Heart right ventricle (tissue), 16 donors: ENCODE results near the gene PSMA8. TPM values are rescaled to one million over a fixed set of nuclear protein-coding genes. Genes with fewer than 3 reads are reported as not detected.
A peak's percentile ranks its signal among the peaks of the same experiment; 100 is the strongest.

Experiments used
- ATAC-seq, 8 donors: fragments of 200-7000 bp; cut with Tn5 transposase; one replicate each; pipeline ENCODE4 v1.9.1; 2020; ENCODE audit warnings: mild to moderate bottlenecking in 8 of 8, moderate library complexity in 8 of 8, moderate number of reproducible peaks in 1 of 8
- DNase-seq, 2 donors: peaks; one replicate each; pipeline ENCODE4 v3.0.0-alpha.2; 2020
- H3K27ac ChIP-seq, 10 donors: fragments of 200-600 bp; sonication (generic) in 2 of 10; one replicate each; pipeline versions ENCODE4 v1.5.0 to v1.8.0; 2020 to 2022; ENCODE audit warnings: mild to moderate bottlenecking in 3 of 10
- H3K27me3 ChIP-seq, 7 donors: fragments of 200-600 bp; one replicate each; pipeline ENCODE4 v1.8.0; 2021 to 2022; ENCODE audit warnings: mild to moderate bottlenecking in 2 of 7
- H3K36me3 ChIP-seq, 9 donors: fragments of 200-600 bp; sonication (generic) in 1 of 9; one replicate each; pipeline versions ENCODE4 v1.5.0 to v1.8.0; 2020 to 2022; ENCODE audit warnings: mild to moderate bottlenecking in 2 of 9
- H3K4me1 ChIP-seq, 9 donors: fragments of 200-600 bp; sonication (generic) in 1 of 9; one replicate each; pipeline versions ENCODE4 v1.5.0 to v1.8.0; 2020 to 2022; ENCODE audit warnings: mild to moderate bottlenecking in 4 of 9
- H3K4me3 ChIP-seq, 10 donors: fragments of 200-600 bp; sonication (generic) in 2 of 10; one replicate each; pipeline versions ENCODE4 v1.5.0 to v1.8.0; 2020 to 2022; ENCODE audit warnings: mild to moderate bottlenecking in 7 of 10, moderate library complexity in 2 of 10
- H3K9me3 ChIP-seq, 11 donors: fragments of 200-600 bp in 10 of 11; sonication (generic) in 2 of 11; one replicate each; pipeline versions ENCODE4 v1.5.0 to v1.8.0; 2013 to 2022; ENCODE audit warnings: mild to moderate bottlenecking in 2 of 11, control low read depth in 1 of 11, moderate library complexity in 1 of 11
- CTCF ChIP-seq, 9 donors: fragments of 200-600 bp; sonication (generic) in 2 of 9; IDR thresholded peaks; one replicate each; pipeline versions ENCODE4 v1.5.0 to v1.8.0; 2021 to 2022; ENCODE audit warnings: antibody characterized with exemption in 9 of 9, mild to moderate bottlenecking in 5 of 9, moderate library complexity in 1 of 9
- WGBS, 2 donors: extraction: QIAGEN DNeasy Blood & Tissue Kit; methylation state at CpG; one replicate each; pipeline ENCODE4 v1.1.7; 2013; ENCODE audit warnings: inconsistent platforms in 1 of 2; 5-methylcytosine and 5-hydroxymethylcytosine counted together
- intact Hi-C, 10 donors: fragments of 100-400 bp; cut with DNase I; formaldehyde crosslinking; loops; one replicate each; pipeline versions ENCODE4 v1.11.1 to v1.14.2; 2022
- polyA plus RNA-seq, 2 donors: library from polyadenylated mRNA; stranded (reverse); fragments of 200-250 nt; gene quantifications; one replicate each; pipeline ENCODE4 v1.2.3, GENCODE V29; 2013
- total RNA-seq, 10 donors: library from RNA; stranded (reverse); fragmentation: NEBNext Ultra II Directional in 3 of 10; extraction: Animal tissue kit (Norgen Biotek cat#: 25700) in 3 of 10; gene quantifications; one replicate each; pipeline versions ENCODE4 v1.2.1 to v1.2.4, GENCODE V29; 2021 to 2023
- donor health status: Arrhythmogenic right ventricular cardiomyopathy.
- donor health status: ischemic (EF 13 %, LVEDD 7.1; RV severe dilation, severe dysfunction).
- donor health status: healthy with polysubstance abuse.
- donor health status: DM: no; HTN: yes; CAD: no.
- donor health status: DM: no; HTN: no; CAD: no.
- donor health status: ischemic (EF 25% LVEDD 6.9; RV normal size, moderate dysfunction).
- donor health status: ischemic (EF 25% LVEDD 5.7; RV mildly dilated, moderate dysfunction).
- donor health status: healthy.
- donor health status: DM: yes; HTN: yes; CAD: no.
- donor health status: Ischemic cardiomyopathy.
- donor health status: ischemic (EF 35%, LVEDD 5.7; RV mildly dilated, moderate dysfunction).
- donor health status: nonischemic (EF 11% LVEDD 7.7; RV severe dilation, severe dysfunction).
- donor health status: DM: yes; HTN: yes; CAD: no.
- donor health status: PGD.
- donor health status: ischemic (EF 29% LVEDD 5.4; RV normal size, mild dysfunction).
- donor health status: nonischemic (EF 23%, LVEDD 6.1; RV moderate dilation, normal function).

Gene PSMA8
- total and polyA plus RNA-seq, 12 donors: 0.38 TPM; not detected in 11

- TF ChIP-seq CTCF (IDR thresholded peaks at IDR 0.05): no peak
- H3K4me1 ChIP-seq: peaks cover 0 to 40% (median 27%) of the 10 kb centered on the region in 9 donors
- H3K4me3 ChIP-seq: peak overlapping the region; percentile 72 to 93 (median 88)
- H3K36me3 ChIP-seq: peaks cover 0 to 31% (median 13%) of the 10 kb centered on the region in 9 donors
- intact Hi-C loops: loop anchor here in 5 of 10 donors (2.0 to 10.0 kb wide), 4 partner anchors 75 to 138 kb away; partner anchors contain the start of gene TAF4B (in 5 of the 5)
- peak overlapping the region; percentile 85 to 99 (median 98) for H3K27ac ChIP-seq
- H3K9me3 ChIP-seq: no peaks in the 10 kb centered on the region
- no peak for ATAC-seq
- no peak for DNase-seq
- H3K27me3 ChIP-seq: no peaks in the 10 kb centered on the region
- 1 to 2% methylated on average over 35 of the region's 35 CpGs for WGBS, 2 donors
These were observed 44.2 kb upstream of the PSMA8 start for GRCh38 chr18:26089293-26090129.

- TF ChIP-seq CTCF (IDR thresholded peaks at IDR 0.05): peak in 4 of 9 donors; percentile 7 to 23 (median 14)
- peaks cover 0 to 36% (median 27%) of the 10 kb centered on the region in 9 donors for H3K4me1 ChIP-seq
- H3K36me3 ChIP-seq: peaks cover 0 to 23% (median 10%) of the 10 kb centered on the region in 9 donors
- intact Hi-C loops: loop anchor here in 5 of 10 donors (5.0 to 10.0 kb wide), 3 partner anchors 74 to 137 kb away; partner anchors contain the start of gene TAF4B (in 4 of the 5)
- peak within 1 kb of the TSS; percentile 85 to 99 (median 98) for H3K27ac ChIP-seq
- ATAC-seq (peak; percentile 96 to 99 (median 98)), DNase-seq (peak; percentile 95)
- peak within 1 kb of the TSS; percentile 72 to 93 (median 88) for H3K4me3 ChIP-seq
- H3K27me3 ChIP-seq: no peaks in the 10 kb centered on the region
- H3K9me3 ChIP-seq: no peaks in the 10 kb centered on the region
- 0% methylated on average over 84 to 88 of the region's 89 CpGs for WGBS, 2 donors
These were observed 43.3 kb upstream of the PSMA8 start, which contains the start of gene SS18 for GRCh38 chr18:26090130-26091046. Gene SS18 (minus strand): TSS chr18:26090613. CDS start chr18:26090569, 44 bp downstream.

GRCh38 chr18:26091047-26091630 lies 42.5 kb upstream of the PSMA8 start:
- DNase-seq (peak in 1 of 2 donors; percentile 64), ATAC-seq (peak in 7 of 8 donors; percentile 3 to 67 (median 31))
- H3K4me1 ChIP-seq: peaks cover 0 to 34% (median 27%) of the 10 kb centered on the region in 9 donors
- 3% methylated on average over 29 of the region's 29 CpGs for WGBS, 2 donors
- H3K27ac ChIP-seq: peak overlapping the region; percentile 85 to 99 (median 98)
- peak overlapping the region; percentile 72 to 93 (median 88) for H3K4me3 ChIP-seq
- intact Hi-C loops: loop anchor here in 5 of 10 donors (5.0 to 10.0 kb wide), 3 partner anchors 74 to 136 kb away; partner anchors contain the start of gene TAF4B (in 4 of the 5)
- no peak for TF ChIP-seq CTCF (IDR thresholded peaks at IDR 0.05)
- H3K9me3 ChIP-seq: no peaks in the 10 kb centered on the region
- H3K36me3 ChIP-seq: peaks cover 0 to 15% (median 2%) of the 10 kb centered on the region in 9 donors
- no peaks in the 10 kb centered on the region for H3K27me3 ChIP-seq
